GM18517 (cell line): ENCODE data around the gene ARHGAP26.
"Not testable (repeated sequence)": the region's sequence is repeated elsewhere in the genome, so short reads cannot be mapped to it uniquely, and the experiment has no call there.

ENCODE experiments used
- ATAC-seq: cut with Tn5 transposase; IDR thresholded peaks from one replicate; pipeline ENCODE4 v1.9.1; 2021; ENCODE audit warnings: mild to moderate bottlenecking, moderate library complexity; ENCODE audit not compliant: unreplicated experiment

ARHGAP26 gene

DNA sequence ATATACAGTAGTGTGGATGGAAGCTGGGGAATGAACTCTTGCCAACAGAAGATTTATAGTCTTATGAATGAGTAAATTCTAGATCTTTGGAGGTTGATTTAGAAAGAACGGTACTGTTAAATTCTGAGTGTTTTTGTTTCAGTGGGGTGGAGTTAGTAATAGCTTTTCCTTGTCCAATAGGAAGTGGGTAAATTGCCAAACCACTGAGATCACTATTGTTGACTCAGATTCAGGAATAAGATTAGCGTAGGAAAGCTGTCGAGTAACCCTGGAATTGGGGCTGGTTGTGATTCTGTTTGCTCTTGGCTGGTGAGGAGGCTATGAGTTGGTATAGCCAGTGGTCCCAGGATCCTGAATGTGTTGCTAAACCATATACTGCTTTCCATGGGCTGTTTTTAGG, 155.6 kb downstream of the ARHGAP26 start:
- no peak for ATAC-seq

DNA sequence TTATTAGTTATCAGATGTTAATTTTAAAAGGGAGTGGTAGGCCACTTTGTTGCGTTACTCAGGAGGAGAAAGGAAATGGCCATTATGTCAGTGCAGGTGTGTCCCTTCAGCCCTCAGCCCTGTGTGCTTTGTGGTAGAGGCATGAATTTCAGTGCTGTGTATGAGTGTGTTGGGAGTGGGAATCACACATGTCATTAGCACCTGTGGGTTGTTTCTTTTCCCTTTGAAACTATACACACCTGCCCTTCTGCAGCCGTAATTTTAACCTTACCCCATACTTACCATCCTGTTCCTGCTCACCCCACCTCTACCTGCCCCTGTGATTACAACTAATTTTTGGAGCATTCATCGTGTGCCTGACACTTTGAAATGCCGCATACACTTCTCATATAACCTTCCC, 156.4 kb downstream of the ARHGAP26 start:
- no peak for ATAC-seq

DNA sequence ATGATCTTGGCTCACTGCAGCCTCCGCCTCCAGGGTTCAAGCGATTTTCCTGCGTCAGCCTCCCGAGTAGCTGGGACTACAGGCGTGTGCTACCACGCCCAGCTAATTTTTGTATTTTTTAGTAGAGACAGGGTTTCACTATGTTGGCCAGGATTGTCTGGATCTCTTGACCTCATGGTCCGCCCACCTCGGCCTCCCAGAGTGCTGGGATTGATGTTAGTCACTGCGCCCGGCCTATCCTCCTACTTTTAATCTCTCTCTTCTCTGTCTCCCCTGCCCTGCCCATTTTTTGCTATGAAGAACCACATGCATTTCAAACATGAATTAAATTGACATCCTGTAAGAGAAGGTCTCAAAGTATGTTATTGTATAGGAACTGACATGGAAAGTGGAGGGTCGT, 158.8 kb downstream of the ARHGAP26 start:
- not testable (repeated sequence) for ATAC-seq

DNA sequence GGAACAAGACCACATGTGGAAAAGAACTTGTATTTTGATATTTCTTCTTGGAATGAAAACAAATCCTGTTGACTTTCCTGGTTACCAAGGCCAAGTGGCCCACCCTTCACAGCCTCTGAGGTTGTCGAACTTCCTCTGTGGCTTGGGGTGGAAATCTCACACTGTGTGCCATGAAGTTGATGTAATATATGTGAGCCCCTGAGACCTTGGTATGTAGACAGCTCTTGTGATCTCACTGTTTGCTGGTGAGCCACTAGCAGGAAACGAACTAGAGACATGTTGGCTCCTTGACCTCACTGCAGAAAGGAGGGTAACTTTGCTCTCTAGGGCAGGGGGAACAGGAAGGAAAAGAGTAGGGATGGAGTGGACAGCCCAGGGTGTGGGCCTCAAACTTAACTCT, 159.4 kb downstream of the ARHGAP26 start:
- ATAC-seq, result no peak

DNA sequence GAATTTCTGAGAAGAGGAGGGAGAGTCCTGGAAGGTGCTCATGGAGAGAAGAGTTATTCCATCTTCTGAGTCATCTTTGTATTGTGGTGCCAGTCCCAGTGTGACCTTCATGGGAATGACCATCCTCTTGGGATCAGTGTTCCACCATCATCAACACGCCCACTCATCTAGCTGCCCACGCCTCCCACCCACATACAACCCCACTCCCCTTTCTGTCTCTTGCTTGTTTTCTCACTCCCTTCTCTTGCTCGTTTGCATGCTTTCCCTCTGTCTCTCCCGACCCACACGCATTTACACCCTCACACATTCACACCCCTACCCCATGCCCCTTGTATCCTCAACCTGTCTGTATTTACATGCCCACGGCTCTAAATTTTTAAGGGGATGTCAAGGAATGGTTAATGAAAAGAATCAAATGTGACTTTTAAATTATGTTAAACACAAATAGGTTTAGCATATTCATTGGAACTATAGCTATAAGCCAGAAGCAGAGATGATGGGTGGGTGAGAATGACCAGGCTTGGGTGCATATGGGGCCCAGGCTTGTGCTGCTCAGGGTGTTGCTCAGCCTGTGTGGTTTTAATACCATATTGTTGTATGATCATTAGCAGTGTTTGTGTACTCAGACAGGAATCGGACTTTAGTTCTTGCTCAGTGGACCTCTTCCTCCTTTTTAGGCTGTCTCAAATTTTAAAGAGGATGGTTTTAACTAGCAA, 160.4 kb downstream of the ARHGAP26 start:
- no peak for ATAC-seq

DNA sequence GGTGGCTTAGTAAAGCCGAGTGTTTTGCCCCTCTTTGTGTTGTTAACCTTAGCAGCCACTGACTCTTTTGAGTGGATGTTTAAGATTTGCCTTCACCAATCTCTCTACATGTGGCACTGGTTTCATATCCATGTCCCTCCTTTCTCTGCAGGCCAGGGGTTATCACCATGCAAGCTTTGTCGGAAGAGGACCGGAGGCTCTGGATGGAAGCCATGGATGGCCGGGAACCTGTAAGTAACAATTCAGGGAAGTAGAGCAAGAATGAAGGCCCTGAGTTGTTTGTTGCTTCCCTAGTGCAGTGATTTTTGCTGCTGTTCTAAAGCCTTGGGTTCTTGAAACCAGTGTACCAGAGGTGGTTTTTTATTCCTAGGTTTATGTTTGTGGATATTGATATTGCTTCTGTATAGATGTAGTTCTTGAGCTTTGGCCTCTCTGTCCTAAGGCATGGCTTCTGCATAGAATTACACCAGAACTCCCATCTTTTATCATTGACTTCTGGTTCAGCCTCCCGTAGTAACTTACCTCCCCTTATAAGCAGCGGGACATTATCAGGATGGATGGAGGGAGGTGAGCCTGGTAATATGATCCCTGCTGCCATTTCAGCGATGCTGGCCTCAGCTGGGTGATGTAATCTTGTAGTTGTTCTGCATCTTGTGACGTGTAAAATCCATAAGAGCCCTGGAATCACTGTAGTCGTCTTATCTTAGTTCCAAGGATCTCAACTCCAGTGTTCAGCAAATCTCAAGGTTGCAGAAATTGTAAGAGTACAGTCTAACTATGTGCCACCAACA, 161.9 kb downstream of the ARHGAP26 start:
- no peak for ATAC-seq

DNA sequence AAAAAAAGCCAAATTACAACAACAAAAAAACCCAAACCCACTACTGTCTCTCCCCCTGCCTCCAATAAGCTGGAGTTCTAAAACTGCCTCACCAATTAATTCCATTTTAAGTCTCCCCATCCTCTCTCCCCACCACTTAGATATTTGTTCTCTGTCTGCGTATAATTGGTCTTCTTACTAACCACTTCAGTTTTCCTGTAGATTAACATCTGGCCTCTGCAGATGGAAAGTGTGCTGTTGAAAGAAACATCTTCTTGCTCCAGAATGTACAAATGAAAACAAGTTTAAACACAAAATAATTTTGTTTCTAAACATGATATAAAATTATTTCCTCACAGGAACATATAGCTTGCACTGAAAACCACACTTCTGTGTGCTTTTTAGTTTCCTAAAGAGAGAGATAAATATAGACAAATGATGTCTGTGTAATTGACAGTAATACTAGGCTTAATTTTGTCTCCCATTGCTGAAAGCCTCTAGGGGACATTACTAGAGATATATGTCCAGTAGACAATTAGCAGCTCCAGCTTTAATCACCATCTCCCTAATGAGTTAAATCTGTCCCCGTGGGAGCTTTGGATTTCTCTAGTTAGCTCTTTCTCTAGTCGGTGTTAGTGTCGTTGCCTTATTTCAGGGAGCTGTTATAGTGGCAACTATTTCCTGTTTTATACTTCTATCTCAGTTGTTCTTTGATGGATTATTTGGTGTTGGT, 164.0 kb downstream of the ARHGAP26 start:
- ATAC-seq, result no peak

DNA sequence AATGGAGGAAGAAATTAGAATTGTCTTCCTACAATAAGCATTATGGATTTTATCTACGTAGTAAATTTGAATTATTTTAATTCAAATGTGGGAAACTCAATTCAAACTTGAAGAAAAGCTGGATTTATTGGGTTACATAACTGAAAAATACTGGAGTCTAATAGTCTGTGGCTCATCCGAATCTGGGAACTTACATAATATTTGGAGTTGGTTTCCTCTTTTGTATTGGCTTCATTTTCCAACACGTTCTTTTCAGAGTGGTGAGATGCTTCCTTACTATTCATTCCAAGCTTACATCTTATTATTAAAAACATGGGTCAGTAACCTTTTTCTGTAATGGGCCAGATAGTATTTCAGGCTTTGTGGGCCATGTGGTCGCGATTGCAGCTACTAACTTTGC, 164.8 kb downstream of the ARHGAP26 start:
- ATAC-seq, result no peak

DNA sequence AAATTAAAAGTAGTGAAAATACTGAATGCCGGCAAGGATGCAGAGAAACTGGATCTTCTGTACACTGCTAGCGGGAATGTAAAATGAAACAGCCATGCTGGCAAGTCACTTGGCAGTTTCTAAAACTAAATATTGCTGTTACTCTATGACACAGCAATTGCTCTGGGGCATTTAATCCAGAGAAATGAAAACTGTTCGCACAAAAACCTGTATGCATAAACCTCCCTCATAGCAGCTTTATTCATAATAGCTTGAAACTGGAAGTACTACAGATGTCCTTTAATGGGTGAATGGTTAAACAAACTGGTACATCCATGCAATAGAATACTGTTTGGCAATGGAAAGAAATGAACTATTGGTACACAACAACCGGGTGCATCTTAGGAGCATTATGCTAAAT, 167.2 kb downstream of the ARHGAP26 start:
- no peak for ATAC-seq

DNA sequence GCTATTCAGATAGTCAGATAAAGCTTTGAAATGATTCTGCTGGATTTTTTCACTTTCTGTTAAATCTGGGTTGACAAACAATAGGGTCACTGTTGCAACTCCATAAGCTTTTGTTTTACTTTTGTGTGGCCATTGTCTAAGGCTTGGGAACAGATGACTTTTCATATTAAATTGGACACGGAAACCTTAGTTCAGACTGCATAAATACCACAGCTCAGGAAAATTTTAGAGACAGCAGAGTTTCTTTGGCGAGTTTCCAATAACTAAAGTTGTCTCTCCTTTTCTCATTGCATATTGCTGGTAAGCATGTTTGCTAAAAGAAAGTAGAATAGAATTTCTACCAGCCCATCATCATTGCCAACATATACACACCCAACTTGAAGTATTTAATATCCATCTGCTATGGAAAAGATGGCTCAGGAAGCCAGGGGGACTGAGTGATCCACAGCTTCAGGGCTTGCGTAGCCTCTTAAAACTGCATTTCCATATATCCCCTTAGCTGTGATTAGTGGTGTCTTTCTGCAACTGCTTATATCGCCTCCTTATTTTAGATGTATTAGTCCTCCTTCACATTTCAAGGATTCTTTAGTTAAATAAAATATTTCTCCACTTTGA, 168.2 kb downstream of the ARHGAP26 start:
- no peak for ATAC-seq

DNA sequence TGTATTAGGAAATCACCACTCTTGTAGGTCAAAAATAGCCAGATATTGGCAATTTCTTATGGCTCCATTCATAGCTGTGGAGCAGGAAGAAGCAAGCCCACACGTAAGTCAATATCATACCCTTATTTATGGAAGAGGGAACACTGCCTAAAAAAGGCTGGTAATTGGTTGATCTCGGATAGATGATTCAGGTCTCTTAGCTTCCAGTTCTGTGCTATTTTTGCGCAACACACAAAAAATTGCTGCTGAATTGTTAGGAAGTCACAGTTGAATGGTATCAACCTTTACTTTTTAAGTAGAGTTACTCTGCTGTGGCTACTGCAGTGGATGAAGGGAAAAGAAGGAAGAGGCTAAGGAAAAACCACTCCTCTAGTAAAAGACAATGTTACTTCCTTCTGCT, 168.8 kb downstream of the ARHGAP26 start:
- no peak for ATAC-seq

DNA sequence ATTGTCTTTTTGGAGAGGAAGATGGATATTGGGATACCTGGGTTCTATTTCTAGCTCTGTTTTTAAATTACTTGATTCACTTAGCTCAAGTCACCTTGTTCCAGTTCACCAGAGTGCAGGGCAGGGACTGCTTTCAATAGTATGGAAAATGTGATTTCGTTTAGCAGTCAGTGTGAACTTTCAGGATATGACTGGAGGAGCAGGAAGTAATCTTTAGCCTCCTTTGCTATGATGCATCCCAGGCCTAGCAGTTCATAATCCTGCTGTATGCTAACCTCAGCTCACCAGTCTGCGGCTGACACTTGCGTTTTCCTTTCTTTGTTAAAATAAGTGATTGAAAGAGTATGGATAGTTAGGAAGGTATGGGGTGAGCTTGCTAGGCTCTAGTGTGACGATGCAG, 169.7 kb downstream of the ARHGAP26 start:
- ATAC-seq, result no peak

DNA sequence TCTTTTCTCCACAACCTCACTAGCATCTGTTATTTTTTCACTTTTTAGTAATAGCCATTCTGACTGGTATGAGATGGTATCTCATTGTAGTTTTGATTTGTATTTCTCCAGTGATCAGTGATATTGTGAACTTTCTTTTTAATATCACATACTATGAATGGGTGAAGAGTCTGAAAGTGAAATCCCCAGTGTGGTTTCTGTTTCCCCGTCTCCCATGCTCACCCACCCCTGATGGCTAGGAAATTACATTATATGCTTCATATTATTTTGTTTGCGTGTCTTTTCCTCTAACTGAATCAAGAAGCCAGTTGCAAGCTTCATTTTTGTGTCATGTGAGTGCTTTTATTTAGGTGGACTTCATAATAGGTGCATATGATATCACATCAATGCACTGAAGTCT, 171.1 kb downstream of the ARHGAP26 start:
- no peak for ATAC-seq

DNA sequence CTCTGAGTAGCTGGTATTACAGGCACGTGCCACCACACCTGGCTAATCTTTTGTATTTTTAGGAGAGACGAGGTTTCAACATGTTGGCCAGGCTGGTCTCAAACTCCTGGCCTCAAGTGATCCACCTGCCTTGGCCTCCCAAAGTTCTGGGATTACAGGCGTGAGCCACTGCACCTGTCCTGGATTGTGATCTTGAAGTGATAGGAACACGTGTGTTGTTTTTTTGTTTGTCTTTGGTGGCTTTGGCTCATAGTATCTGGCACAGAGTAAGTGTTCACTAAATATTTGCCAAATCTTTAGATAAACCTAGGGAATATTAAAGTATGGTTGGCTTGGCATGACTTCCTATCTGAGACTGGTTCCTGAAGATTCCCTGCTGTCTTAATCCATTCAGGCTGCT, 172.7 kb downstream of the ARHGAP26 start:
- ATAC-seq, result no peak

DNA sequence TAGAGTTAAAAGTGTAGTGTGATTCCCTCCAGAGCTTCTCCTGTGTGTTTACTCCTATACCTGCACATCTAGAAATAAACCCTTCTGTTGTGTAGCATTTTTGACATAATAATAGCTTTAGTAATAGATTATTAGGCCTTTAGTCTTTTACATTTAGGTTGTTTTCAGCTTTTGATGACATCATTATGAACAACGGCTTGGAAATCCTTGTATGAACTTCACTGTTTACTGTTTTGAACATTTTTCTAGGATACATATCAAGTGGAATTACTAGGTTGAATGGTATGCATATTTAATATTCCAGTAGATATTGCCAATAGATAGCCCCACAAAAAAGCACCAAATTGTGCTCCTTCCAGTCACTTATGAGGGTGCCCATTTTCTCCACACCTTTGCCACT, 174.0 kb downstream of the ARHGAP26 start:
- ATAC-seq, result no peak

DNA sequence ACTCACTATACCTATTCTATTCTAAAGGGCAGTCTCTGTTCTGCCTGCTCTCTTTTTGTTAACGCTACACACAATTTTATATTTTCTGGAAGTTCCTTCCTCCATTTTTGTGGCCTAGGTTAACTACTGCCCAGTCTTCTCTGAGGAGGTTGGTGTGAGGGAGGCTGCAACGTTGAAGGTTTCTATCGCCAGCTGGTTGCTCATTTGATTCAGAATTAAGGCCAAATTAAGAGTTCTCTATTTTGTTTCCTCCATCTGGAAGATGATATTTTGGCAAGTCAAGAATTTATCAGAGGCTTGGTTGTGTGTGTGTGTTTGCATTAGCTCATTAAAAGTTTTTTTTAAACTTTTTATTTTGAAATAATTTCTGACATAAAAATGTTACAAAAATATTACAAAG, 175.1 kb downstream of the ARHGAP26 start:
- ATAC-seq, result no peak

DNA sequence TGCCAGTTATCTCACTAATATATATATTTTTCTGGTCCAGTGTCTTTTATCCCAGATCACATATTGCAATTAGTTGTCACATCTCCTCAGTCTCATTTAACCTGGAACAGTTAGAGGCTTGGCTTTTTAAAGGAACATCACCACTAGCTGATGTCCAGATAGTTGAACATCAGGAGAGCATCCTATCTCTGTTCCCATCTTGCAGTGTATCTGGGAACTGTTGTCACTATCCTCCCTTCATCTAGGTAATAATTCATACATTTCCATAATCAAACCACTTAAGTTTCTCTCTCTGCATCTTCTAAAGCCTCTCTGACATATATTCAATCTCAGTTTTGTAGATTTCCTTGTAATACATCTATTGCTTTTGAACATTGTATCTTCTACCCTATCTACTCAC, 175.7 kb downstream of the ARHGAP26 start:
- no peak for ATAC-seq

DNA sequence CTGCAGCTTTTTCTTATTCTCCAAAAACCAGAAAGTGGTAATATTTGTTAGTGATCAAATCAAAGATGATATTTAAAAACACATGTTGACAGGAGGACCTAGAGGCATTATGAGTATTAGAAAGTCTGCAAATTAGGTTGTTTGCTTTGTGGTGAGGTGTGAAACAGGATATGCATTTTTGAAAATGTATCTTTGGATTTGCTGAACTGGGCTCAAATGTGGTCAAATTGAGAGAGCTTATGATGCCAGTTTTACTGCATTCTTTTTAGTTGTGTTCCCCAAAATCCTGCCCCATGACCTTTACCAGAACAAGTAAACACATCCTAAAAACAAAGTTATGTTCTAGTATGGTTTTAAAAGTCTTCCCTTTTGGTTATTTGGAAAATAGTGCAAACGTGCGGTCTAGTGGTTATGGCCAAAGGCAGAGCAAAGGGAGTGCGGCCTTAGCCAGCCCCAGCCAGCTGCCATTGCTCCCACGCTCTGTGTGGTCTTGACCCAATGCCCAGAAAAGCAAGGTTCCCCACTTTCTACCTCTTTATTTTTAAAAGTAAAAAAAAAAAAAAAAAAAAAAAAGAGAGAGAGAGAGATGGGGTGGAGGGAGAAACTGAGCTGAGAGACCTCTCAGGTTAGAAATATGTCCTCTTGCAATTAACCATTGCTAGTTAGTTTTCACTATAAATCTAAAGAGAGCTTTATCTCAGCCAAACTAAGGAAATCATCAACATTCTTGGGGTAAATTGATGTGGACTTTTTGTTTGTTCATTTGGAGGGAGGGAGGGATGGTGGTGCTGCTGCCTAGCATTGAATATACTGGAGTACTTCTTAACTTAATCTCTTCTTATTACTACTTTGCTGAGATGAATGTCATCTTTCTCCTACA, 176.6 kb downstream of the ARHGAP26 start:
- ATAC-seq, result no peak

DNA sequence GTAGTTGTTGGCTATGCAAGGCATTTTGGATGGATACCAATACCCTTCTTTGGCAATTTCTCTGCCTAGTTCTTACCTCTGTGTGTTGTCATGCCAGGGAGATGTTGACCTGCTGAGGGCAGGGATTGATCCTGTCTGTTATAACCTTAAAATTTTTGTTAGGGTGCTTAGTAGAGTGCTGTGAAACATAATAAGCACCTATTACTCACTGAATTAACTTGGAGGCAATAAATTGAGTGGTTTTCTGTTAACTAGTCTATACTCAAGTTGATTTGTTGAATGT, 177.2 kb downstream of the ARHGAP26 start:
- no peak for ATAC-seq

DNA sequence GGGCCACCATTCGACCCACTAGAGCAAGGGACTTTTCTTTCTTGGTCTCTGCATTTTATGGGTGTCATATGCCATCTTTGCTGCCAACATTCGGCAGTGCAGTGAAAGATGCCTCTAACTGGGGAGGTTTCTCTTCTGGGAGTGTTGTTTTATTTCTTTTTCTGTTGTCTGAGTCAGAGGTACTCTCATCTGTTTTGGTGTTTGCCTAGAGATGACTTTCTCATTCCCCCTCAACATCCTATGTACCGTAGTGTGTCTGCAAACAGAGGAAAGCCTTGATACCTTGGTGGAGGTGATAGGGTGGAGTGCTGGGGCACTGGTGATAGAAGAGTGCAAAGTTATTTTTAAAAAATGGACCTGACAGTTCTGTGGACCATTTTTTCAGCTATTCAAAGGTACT, 182.1 kb downstream of the ARHGAP26 start:
- ATAC-seq, result no peak

DNA sequence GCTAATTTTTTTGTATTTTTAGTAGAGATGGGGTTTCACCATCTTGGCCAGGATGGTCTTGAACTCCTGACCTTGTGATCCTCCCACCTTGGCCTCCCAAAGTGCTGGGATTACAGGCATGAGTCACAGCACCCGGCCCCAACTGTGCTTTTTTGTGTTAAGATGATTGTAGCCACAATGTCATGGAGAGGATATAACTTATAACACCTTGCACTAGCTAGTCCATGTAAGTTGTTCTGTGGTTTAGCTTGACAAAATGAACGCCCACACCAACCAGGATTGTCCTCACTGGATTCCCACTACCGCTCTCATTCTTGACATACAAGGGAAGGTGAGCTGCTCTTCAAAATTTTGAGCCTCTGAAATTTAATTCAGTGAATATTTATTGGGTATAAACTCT, 182.7 kb downstream of the ARHGAP26 start:
- not testable (repeated sequence) for ATAC-seq
